Stomach (tissue), 4 donors: ENCODE data around the gene OR5L2.

Source experiments
- CTCF ChIP-seq, 7 experiments: fragments of 450-650 bp in 4 of 7; fragments of 200-600 bp in 3 of 7; sonication (generic) in 3 of 7; IDR thresholded peaks; one replicate each; pipeline ENCODE4 v1.5.1; 2016 to 2019; ENCODE audit warnings: antibody characterized with exemption in 7 of 7, control low read depth in 2 of 7, mild to moderate bottlenecking in 1 of 7
- POLR2A ChIP-seq, 4 donors: fragments of 450-650 bp; IDR thresholded peaks; one replicate each; pipeline ENCODE4 v1.6.1; 2016; ENCODE audit warnings: antibody characterized with exemption in 4 of 4, control low read depth in 2 of 4, mild to moderate bottlenecking in 1 of 4, moderate library complexity in 1 of 4
- POLR2AphosphoS5 ChIP-seq, 3 donors: sonication (generic); formaldehyde crosslinking; IDR thresholded peaks; one replicate each; pipeline ENCODE4 v1.6.1; 2016; ENCODE audit warnings: antibody characterized with exemption in 3 of 3

GRCh38 chr11:55795256-55795655 is 31.8 kb upstream of the OR5L2 start, which contains the start of gene OR5D14:
- TF ChIP-seq CTCF (IDR thresholded peaks at IDR 0.05) (no peak), POLR2AphosphoS5 (IDR thresholded peaks at IDR 0.05) (no peak), POLR2A (IDR thresholded peaks at IDR 0.05) (no peak)
